Middle frontal gyrus (tissue), 1 donor: ENCODE measurements around the gene VPS37B.
A peak's percentile ranks its signal among the peaks of the same experiment; 100 is the strongest.
"Not testable (repeated sequence)": the region's sequence is repeated elsewhere in the genome, so short reads cannot be mapped to it uniquely, and the experiment has no call there.

ENCODE experiments used
- DNase-seq: peaks from one replicate; pipeline ENCODE4 v3.0.0-alpha.2; 2015; ENCODE audit warnings: low spot score; ENCODE audit errors: extremely low spot score

Gene VPS37B

DNA sequence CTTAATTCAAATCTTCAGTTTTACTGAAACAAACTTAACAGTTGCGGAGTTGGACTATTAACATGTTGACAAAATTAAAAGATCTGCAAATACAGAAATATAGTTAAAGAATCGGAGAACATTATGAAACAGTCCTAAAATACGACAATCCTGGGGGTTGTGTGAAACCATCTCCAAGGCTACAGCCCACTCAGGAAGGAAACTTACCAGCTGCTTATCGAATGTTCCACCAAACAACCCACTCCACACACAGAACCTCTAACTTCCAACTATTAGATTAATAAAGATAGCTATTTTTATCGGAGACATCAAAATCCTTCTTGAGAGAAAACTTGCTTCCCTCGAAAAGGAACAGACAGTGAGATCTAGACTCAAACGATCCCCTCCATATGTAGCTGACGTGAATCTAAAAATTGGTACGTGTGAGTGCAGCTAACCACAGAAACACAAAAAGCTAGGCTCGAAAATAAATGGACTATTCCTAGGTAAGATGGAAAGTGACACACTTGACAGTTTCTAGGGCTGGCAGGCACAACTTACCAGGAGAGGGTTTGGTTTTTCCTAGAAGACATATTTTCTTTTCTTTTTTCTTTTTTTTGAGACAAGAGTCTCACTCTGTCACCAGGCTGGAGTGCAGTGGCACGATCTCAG lies 12.9 kb downstream of the VPS37B start:
- DNase-seq: no peak

DNA sequence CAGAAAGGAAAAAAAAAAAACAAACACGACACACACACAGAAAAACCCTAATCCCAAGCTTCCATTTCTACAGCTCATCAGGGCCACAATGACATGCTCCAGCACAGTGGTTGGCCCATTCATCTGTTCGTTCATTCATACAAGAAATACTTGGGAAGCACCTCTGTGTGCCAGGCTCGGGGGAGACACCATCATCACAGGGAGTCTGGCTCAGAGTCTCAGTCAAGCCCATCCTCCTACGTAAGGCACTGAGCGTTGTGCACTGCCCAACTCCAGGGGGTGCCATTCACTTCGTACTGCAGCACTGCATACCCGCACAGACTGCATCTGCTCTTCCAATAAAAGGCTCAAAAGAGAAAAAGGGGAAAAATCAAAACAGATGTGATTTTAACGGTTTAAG lies 15.3 kb downstream of the VPS37B start:
- peak; percentile 69 for DNase-seq

DNA sequence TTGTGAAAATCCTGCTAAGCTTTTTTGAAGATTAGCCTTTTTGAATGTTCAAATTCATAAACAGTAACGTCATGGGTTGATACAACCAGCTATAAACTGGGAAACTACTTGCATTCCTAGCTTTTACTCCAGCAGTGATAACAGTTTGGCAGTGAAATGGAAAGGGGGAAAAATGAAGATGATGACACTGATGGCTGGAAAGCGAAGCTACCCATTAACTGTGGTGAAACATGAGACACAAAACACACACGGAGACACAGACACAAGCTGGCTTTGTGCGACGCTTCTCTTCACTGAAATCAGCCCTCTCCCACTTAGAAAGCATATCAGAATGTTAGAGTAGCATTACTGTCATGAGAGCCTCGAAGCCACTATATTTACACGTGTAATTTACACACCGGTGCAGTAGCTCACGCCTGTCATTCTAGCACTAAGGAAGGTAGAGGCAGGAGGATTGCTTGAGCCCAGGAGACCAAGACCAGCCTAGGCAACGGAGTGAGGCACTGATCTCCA lies 15.7 kb downstream of the VPS37B start:
- DNase-seq: no peak

- no peak for DNase-seq
Measured at GRCh38 chr12:122878780-122879612, 16.9 kb downstream of the VPS37B start.

DNA sequence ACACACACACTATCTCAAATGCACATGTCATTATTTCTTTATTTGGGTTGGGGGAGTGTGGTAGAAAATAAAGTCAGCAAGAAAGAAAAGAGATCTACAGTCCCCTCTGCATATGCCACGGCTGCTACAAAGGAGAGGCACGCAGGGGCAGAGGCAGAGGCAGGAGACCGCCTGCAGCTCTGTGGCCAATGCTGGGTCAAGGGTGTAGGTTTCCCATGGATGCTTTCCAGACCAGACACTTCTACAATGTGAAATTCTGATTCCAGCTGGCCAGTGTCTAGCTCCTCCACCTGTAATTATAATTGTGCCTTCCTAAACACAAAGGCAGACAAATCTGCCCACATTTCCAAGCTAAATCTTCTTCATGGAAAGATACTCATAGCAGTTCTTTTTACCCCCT lies 19.2 kb downstream of the VPS37B start:
- no peak for DNase-seq

DNA sequence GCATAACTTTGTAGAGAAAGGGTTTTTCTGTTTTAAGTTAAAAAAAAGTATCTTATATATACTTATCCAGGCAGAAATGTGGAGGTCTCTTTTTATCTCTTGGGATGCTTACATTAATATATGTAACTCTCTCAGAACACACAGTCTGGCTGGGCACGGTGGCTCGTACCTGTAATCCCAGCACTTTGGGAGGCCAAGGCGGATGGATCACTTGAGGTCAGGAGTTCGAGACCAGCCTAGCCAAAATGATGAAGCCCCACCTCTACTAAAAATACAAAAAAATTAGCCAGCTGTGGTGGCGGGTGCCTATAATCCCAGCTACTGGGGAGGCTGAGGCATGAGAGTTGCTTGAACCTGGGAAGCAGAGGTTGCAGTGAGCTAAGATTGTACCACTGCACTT lies 19.6 kb downstream of the VPS37B start:
- not testable (repeated sequence) for DNase-seq

DNA sequence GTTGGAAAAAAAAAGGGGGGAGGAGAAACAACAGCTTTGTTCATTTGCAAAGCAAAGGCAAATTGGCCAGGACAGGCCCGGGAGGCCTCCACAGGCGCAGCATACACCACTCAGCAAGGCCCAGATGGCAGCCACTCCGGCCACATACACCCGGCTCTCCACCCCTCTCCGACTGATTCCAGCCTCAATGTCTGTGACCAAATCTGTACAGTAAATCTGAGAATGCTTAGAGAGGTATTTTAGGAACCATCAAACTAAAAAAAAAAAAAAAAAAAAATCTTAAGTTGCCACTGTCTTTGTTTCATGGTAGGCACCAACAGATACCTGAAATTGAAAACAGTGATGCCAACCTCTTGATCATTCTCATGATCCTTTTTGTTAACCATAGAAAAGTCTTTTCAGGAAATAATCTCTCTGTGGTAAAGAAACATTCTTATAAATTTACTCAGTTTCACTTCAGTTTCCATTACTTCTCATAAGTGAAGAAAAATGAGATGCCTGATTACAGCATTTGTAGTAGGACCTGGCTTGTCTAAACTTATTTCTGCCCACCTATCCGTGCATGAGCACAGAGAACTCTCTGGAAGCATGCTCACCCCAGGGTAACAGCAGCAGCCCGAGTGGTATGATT lies 20.2 kb downstream of the VPS37B start:
- DNase-seq: no peak

DNA sequence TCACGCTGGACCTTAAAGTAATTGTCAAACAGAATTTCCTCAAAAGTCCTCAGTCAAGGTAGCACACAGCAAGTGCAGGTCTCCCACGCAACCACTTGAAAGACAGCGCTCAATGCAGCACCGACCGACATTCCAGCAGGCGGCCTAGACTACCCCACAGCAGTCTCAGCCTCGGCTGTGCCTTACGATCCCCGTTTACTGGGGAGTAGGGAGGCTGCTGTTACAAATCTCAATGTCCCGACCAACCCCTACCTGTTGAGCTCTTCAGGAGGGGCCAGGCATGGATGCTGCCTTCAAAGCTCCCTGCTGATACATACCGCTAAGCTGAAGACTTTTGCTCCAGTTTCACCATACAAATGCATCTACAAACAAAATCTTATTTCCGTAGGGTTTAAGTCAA lies 21.8 kb downstream of the VPS37B start:
- no peak for DNase-seq

DNA sequence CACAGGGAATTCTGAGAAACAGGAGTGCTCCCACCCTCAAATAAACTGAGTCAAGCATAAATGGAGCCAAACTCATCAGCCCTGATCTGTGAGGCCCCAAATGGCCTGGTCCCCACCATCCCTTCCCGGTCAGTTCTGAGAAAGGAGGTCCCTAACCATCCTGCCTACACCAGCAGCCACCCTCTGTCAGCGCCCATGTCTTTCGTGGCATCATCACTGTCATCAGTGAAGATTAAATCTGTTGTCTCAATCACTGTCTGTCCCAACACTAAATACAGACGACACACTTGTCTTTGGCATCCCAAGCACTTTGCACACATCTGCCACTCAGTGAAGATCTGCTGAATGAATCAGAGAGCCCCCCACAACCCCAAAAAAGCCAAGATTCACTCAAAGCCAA lies 22.4 kb downstream of the VPS37B start:
- DNase-seq: no peak

GRCh38 chr12:122872815-122873361 lies 23.0 kb downstream of the VPS37B start:
- DNase-seq: no peak

- no peak for DNase-seq
Measured at GRCh38 chr12:122871851-122872780, 23.8 kb downstream of the VPS37B start.

- no peak for DNase-seq
Measured at GRCh38 chr12:122870867-122871664, 24.9 kb downstream of the VPS37B start.

- no peak for DNase-seq
Measured at GRCh38 chr12:122870163-122870842, 25.6 kb downstream of the VPS37B start.

GRCh38 chr12:122869207-122869973 lies 26.5 kb downstream of the VPS37B start:
- no peak for DNase-seq

- DNase-seq: no peak
Measured at GRCh38 chr12:122868471-122869177, 27.3 kb downstream of the VPS37B start.

DNA sequence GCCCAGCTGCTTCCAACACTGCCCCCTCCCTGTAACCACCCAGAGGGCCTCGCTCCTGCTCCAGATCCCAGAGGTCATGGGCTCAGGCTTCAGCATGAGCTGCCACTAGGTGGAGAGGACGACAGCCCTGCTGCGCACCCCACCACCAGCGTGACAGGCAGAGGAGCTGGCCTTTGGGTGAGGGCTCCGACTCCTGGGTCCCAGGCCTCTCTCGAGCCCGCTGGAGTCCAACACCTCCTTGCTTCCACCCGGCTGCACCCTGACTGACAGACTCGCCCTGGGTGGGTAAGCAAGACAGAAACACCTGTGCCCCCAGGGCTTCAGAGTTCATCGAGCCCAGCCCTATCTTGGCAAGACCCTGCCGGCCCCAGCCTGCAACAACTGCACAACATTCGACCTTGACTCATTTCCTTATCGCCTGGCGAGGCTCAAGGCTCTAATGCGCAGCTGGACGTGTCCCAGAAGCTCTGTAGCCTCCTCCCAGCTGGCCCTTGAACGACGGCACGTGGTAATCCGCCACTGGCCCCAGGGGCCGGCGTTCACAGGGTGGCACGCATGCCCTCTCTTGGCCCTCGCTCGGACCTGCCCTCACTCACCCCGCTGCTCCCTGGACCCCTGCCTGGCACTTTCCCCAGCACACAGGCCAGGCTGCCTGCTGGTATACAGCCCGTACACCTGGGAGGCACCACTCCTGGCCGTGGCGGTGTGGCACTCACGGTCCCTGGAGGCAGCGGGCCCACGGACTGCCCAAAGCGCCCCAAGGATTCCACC lies 28.0 kb downstream of the VPS37B start:
- DNase-seq: no peak

GRCh38 chr12:122866950-122867607 lies 28.8 kb downstream of the VPS37B start:
- DNase-seq: no peak
